ENCODE results near the gene PLPPR3.

GRCh38 chr19:804419-805165, 17.2 kb downstream of the PLPPR3 start:
- TF ChIP-seq EP300 (IDR thresholded peaks at IDR 0.05; ENCODE audit: borderline replicate concordance in 1 of 2, low read depth in 1 of 2, low read length in 1 of 2): no peak
- TF ChIP-seq RAD21 (IDR thresholded peaks at IDR 0.05; ENCODE audit: low read length): no peak
- TF ChIP-seq RXRA (IDR thresholded peaks at IDR 0.05; ENCODE audit: borderline replicate concordance, low read depth): no peak
- no peak for TF ChIP-seq TCF12 (IDR thresholded peaks at IDR 0.05)
- TF ChIP-seq TAF1 (IDR thresholded peaks at IDR 0.05; ENCODE audit: borderline replicate concordance, low read depth, low read length): no peak
- no peak for TF ChIP-seq CTCF (IDR thresholded peaks at IDR 0.05)
- no peak for TF ChIP-seq NFIC (IDR thresholded peaks at IDR 0.05; ENCODE audit: borderline replicate concordance)
- TF ChIP-seq POLR2AphosphoS5 (IDR thresholded peaks at IDR 0.05; ENCODE audit: low read depth, low read length): no peak
- TF ChIP-seq SIN3A (IDR thresholded peaks at IDR 0.05; ENCODE audit: borderline replicate concordance, low read depth, low read length): no peak
- no peak for TF ChIP-seq GABPA (IDR thresholded peaks at IDR 0.05; ENCODE audit: low read depth)
- TF ChIP-seq SMC3 (IDR thresholded peaks at IDR 0.05; ENCODE audit: low read depth, low read length): no peak
